ENCODE results near the gene RSRP1.

Gene RSRP1

DNA sequence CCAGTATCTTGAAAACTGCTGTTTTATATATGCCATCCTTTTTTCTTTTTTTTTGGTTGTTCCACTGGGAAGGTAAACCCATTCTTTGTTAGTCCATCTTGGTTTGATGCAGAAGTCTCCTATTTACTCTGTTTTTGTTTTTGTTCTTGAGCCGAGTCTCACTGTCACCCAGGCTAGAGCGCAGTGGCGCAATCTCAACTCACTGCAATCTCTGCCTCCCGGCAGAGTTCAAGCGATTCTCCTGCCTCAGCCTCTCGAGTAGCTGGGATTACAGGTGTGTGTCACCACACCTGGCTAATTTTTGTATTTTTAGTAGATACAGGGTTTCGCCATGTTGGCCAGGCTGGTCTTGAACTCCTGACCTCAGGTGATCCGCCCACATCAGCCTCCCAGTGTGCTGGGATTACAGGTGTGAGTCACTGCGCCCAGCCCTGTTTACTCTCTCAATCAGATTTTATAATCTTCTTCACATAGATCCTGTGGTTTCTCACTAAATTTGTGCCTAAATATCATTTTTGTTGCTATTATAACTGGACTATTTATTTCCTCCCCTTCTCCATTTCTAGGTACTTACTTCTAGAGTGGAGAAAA is 27.5 kb downstream of the RSRP1 start:
- no peak for DNase-seq (ENCODE audit: low read depth in 1 of 2, low spot score in 1 of 2)

DNA sequence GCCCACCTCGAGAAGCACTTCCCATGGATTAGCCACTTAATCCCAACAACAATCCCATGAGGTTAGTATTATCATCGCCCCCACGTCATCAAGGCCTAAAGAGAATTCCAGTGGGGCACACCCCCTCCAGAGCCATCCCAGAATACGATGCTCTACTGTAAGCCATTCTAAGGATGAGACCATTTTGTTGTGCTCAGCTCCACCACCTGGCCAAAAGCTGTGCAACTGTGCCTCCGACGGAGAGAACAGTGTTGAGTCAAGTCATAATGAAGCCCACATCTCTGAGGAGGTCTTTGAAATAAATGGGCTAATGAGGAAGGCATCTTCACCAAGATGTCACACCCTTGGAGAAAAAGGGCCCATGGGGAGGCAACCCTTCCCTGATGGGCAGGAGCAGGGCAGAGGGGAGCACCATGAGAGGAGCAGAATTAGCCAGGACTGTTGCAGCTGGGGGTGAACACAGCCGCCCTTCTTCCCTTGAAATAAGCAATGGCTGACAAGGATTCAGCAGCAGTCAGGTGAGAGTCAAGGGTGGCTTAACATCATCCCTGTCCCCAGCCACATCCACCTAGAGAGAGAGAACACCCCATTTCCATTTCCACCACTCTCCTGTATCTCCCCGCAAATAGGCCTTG is 29.5 kb downstream of the RSRP1 start:
- DNase-seq (ENCODE audit: low read depth in 1 of 2, low spot score in 1 of 2), result no peak

DNA sequence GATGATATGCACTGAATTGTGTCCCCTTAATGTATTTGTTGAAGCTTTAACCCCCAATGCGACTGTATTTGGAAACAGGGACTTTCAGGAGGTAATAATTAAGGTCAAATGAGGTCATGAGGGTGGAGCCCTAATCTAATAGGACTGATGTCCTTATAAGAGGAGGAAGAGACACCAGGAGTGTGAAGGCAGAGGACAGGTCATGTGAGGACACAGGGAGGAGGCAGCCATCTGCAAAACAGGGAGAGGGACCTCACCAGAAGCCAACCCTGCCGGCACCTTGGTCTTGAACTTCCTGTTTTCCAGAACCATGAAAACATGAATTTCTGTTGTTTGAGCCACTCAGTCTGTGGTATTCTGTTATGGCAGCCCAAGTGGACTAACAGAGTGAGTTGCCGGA is 30.2 kb downstream of the RSRP1 start:
- no peak for DNase-seq (ENCODE audit: low read depth in 1 of 2, low spot score in 1 of 2)

DNA sequence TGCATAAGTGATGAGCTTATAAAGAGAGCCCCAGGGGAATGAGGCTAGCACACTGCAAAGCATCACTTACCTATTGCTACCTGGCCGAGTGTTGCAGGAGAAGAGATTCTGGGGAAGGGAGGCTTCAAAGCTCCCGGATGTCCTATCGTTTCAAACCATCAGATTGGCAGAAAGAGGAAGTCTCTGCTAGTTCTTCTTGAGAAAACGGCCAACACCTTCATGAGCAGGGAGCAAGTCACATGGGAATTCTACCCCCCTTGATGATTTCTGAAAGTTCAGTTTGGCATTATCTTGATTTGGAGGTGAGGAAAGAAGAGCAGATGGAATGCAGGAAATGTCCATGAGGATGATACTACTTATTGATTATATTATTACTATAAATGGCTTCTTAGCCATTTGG is 31.1 kb downstream of the RSRP1 start:
- DNase-seq (ENCODE audit: low read depth in 1 of 2, low spot score in 1 of 2), result no peak

DNA sequence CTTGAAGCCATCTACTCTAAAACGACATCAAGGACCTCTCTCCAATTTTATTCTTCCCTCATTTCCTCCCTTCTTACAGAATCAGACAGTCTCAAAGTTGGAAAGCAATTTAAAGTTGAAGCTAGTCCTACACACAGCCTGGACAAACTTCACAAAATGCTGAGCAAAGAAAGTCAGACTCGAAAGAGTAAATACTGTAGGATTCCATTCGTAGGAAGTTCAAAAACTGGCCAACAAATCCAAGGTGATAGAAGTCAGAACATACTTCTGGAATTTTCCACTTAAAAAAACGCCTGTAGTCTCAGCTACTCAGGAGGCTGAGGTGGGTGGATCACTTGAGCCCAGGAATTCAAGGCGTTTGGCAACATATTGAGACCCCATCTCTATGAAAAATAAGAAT is 34.5 kb downstream of the RSRP1 start:
- no peak for DNase-seq (ENCODE audit: low read depth in 1 of 2, low spot score in 1 of 2)

DNA sequence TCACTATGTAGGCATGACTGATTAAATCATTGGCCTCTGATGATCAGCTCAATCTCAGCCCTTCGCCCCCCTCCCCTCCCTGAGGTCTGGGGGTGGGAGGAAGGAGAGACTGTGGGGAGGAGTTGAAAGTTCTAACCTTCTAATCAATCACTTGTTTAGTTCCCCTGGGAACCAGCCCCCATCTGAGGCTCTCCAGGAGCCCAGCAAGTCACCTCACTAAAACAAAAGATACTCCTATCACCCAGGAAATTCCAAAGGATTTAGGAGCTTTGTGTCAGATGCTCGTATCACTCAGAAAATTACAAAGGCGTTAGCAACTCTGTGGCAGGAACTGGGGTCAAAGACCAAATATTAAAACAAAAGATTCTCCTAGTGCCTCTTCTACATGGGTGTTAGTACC is 36.5 kb downstream of the RSRP1 start:
- no peak for DNase-seq (ENCODE audit: low read depth in 1 of 2, low spot score in 1 of 2)

DNA sequence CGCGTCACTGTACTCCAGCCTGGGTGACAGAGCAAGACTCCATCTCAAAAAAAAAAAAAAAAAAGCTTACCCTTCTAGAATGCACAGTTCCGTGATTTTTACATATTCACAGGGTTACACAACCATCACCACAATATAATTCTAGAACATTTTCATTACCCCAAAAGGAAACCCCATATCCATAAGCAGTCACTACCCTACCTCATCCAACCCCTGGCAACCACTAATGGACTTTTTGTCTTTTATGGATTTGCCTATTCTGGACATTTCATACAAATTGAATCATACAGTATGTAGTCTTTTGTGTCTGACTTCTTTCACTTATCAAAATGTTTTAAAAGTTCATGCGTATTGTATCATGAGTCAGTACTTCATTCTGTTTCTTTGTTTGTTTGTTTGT is 37.7 kb downstream of the RSRP1 start:
- DNase-seq (ENCODE audit: low read depth in 1 of 2, low spot score in 1 of 2), result no peak

DNA sequence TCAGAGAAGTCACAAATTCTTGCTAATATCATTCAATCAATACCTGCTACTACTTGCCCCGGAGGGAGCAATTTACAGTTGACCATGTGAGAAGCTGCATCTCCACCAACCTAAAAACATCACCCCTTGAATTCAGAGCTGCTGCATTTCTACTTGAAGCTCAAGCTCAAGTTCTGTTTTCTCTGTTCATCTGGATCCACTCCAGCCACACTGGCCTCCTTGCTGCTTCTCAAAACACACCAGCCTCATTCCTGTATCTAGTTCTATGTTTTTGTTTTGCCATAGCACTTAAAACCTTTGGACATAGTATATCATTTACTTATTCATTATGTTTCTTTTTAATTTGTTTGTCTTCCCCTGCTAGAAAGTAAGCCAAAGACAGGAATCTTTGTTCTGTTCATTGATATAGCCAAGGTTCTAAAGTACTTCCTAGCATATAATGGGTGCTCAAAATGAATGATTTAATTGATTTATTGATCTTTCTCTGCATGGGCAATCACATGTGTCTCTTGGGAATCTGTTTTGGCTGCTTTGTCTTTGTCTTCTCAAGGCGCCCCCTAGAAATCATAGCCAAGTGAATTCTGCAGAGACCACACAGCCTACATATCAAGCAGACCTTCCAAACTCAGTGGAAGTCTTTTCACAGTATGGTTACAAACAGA is 38.6 kb downstream of the RSRP1 start:
- no peak for DNase-seq (ENCODE audit: low read depth in 1 of 2, low spot score in 1 of 2)

DNA sequence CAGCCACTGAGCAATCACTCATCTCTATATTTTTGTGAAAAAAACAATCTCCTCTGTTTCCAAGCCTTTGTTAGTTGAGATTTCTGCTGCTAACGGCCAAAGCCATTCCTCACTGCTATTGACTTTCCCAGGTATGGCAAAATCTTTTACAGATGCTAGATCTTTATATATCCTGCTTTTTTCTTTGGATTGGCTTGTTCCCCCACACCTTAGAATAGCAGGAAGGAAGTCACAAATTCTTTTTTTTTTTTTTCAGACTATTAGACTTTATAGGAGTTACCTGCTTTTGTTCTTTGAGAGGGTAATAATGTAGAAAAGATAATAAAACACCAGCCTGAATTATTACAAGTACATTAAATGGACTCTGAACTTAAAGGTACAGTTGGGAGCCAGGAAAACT is 39.2 kb downstream of the RSRP1 start:
- DNase-seq (ENCODE audit: low read depth in 1 of 2, low spot score in 1 of 2), result no peak

DNA sequence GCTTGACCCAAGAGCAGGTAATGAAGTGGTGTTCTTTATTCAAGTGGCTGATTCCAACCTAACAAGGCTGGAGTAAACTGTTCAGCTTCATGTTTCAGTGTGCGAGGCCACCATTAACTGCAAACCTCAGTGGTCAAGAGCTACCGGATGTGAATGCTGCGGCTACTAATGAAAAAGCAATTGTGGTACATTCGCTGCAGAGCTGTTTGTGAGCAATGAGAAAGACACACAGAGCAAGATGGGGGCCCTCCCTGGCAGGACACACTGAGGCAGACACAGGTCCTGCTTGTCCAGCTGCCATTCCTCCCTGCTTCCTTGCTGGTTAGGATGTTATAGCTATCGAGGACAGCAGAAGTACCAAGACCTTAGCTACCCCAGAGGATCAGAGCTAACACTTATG is 41.1 kb downstream of the RSRP1 start:
- no peak for DNase-seq (ENCODE audit: low read depth in 1 of 2, low spot score in 1 of 2)

DNA sequence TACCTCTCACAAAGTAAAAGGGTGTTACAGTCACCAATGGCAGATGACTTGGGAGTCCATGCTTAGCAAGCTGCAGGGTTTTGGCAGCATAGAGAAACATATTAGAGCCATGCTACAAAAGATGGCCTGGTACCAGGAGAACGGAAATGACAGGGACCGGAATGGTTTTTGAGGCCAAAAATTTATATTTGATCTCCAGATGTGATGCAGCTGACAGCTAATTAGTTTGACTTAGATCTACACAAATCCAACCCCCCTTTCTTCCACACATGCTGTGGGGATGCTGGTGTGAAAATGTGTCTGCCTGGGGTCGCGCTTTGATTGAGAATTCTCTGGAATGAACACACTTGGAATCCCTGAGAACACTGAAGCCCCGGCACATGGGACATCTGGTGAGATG is 41.5 kb downstream of the RSRP1 start:
- DNase-seq (ENCODE audit: low read depth in 1 of 2, low spot score in 1 of 2), result no peak

DNA sequence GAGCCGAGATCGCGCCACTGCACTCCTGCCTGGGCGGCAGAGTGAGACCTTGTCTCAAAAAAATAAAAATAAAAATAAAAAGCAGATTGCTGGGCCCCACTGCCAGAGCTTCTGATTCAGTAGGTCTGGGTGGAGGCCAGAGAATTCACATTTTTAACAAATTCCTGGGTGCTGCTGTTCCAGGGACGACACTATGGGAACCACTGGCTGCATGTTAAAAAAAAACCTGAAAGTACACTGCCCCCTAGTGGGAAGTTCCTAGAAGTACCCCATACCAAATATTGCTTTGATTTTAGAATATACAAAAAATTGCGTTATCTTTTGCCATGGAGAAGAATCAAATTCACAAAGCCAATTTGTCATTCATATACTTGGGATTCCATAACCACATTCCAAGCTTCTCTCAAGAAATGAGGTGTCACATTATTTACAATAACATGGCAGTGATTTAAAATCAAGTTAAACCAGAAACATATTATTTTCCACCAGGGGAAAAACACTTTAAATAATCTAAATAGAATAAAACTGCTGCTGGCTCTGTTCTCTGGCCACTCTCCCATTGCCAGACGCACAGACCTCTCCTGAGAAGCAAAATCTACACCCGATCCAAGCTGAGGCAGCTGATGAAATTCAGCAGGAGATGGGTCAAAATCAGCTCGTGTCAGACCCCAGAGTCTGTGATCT is 42.3 kb downstream of the RSRP1 start:
- no peak for DNase-seq (ENCODE audit: low read depth in 1 of 2, low spot score in 1 of 2)

DNA sequence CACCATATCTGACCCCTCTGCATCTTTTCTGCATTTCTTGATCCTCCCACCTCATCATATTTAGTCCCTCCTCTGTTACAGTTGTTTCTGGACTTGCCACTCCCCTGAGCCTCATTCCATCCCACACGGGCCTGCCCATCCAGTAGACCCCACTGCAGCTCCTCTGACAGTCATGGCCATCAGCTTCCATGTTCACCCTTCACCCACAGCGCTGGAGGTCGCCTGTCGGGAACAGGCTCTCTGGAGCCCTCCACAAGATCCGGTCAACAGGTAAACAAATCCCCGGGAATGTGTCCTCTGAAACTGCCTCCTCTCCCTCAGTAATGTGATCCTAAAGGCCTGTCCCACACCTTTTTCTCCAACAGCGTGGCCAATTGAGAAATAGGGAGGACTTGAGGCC is 46.2 kb downstream of the RSRP1 start:
- DNase-seq (ENCODE audit: low read depth in 1 of 2, low spot score in 1 of 2), result no peak

DNA sequence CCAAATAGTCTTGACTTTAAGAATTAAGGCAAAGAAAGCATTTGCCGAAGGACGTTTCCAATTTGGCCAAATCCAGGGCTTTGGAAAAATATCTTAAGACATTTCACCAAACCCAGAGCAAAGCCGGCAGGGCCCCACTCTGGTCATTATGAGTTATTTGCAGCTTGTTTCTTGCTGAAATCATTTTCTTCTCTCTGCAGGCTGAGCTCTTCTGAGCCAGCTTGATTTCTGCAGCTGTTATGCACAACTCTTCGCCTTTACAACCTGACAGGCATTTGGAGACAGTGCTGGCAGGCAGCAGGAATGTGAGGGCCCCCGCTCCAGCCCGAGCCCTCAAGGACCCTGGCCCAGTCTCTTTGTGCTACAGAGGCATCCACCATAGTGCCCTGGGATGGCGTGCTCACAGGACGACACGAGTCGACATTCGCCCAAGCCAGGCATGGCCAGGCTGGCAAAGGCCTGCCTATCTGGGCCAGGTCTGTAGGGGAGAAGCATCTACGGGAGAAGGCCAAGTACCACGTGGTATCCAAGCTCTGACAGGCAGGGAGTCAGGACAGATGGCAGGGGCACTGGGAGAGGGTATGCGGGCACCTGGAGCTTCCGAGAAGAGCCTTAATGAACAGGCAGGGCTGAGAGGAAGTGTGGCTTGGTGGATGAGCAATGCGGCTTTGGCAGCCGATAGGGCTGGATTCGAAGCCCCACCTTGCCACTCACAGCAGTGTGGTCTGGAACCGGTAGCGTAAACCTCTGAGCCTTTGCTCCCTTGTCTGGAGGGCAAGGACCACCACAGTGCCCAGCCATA is 47.2 kb downstream of the RSRP1 start:
- no peak for DNase-seq (ENCODE audit: low read depth in 1 of 2, low spot score in 1 of 2)

DNA sequence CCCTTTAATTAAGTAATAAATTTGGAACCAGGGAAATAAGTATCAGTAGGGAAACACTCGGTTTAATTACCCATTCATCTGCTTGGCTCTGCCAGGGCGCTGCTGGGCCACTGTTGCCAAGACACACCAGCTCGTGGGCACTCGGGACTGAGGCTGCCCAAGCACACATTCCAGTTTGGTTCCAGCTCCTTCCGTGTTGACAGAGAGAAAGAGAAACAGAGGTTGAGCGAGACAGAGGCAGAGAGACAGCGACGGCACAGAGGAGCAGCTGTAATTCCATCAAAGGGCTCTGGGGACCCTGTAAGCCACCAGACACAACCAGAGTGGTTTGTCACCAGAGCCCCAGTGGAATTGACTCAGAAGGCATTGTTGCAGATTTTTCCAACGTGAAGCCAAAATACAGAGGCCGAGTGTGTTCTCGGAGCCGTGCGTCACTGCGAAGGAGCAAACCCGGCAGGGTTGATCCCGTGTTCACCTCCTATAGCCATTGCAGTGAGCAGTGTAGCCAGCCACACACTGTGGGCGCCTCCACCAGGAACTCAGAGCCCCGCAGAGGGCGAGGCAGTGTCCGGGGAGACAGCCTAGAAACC is 48.5 kb downstream of the RSRP1 start:
- DNase-seq (ENCODE audit: low read depth in 1 of 2, low spot score in 1 of 2), result no peak

DNA sequence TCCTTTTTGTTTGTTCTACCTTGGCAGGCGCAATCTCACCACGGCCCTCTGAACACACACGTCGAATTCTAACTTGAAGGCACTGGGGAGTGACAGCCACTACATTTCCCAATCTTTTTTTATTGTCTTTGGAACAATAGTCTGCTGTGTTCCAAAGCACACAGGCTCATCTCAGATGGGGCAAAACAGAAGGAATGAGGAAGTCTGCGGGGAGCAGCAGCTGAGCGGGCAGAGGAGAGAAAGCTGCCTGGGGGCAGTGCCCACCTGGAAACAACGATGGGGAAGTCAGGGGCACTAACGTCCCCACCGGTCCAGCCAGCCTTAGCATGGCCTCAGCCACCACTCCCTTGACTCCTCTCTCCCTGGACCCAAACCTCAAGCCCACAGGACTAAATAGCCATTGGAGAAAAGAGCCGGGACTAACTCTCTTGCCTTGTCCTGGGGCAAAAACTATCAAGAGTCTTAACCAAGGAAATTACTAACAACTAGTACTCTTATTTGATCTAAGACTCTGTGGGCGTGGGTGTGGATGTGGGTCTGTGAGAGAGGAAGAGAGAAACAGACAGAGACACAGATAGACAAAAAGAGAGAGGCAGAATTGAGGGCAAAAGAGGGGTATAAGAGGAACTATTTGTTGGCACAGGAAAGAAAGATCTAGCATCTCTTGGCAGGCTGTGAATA is 49.1 kb downstream of the RSRP1 start:
- DNase-seq (ENCODE audit: low read depth in 1 of 2, low spot score in 1 of 2), result no peak

DNA sequence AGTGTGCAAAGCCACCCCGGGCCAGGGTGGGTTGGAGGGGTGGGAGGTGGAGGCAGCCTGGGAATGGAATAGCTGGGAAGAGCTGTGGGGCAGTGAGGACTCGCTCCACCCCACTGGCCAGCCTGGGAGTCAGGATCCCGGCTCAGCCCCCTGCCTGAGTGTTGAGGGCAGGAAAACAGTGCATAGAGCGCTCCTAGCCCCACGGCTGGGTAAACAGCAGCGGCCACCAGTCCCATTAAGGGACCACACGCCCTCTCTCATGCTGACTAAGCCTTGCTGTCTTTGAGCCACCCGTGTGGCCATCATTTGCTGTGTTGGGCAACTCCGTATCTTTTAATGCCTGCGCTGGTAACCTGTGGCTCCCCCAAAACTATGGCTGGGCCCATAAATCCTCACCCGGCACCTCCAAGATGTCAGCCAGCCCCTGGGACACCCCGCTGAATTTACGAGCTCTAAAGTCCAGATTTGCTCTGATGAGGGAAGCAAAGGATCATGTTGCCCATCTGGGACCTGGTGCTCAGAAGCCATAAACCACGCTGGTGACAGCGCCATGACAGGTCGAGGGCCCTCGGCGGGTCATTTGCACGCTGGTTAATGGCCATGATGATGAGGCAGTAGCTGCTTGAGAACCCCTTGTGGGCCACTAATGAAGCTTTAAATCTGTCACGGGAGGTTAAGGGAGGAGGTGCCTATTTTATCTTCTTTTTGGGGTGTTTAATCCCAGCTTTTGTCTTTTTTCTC is 49.8 kb downstream of the RSRP1 start:
- DNase-seq (ENCODE audit: low read depth in 1 of 2, low spot score in 1 of 2), result no peak

DNA sequence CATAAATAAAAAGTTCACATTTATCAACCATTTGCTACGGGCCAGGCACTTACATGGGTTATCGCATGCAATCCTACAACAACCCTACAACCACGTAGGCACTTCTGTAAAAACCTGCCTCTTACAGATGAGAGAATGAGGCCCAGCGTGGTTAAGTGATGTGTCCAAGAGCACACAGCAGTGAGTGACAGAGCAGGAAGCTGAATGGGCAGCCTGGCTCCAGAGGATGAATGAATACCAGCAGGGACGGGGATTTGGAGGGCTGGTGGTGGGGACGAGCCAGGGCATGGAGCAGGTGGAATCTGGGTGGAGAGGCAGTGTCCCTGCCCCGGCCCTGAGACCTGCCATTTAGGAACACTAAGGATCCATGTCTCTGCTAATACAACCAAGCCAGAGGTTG is 50.4 kb downstream of the RSRP1 start:
- DNase-seq (ENCODE audit: low read depth in 1 of 2, low spot score in 1 of 2), result no peak

DNA sequence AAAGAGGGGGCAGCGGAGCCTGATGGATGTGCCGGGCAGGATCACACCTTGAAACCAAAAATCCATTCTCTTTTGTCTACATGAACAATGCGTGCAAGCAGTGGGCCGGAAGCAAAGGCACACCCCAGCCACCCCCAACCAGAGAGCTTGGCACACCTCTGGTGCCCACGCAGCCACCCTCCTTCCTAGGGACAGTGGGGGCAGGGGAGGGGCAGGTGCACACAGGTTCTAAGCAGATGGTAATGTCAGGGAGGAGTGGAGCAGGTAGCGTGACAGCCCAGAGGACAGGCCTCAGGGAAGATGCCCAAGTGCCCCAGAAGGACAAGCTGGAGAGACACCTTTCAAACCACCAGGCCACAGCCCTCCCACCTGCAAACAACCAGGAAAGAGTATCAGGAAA is 51.4 kb downstream of the RSRP1 start:
- DNase-seq (ENCODE audit: low read depth in 1 of 2, low spot score in 1 of 2), result no peak

DNA sequence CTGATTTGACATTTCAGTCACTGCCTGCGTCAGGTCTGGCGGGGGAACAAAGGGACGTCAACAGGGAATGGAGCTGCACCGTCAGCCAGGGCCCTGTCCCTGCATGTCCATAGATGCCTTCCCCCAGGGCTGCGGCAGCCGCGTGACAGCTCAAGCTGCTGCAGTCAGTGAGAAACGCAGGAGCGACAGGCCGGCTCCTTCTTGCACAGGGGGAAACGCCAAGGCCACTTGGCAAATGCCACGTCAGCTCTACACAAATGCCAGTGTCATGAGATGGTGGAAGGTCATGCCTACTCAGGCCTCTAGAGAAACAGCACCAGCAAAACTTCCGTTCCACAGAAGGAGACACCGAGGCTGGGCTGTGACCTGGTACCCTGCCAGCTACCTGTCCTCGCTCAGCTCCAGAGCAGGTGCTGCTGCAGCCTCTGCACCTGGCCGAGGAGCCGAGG is 52.7 kb downstream of the RSRP1 start:
- DNase-seq (ENCODE audit: low read depth in 1 of 2, low spot score in 1 of 2), result no peak
